ENCODE measurements around the gene ZSWIM6.
"Not testable (repeated sequence)": the region's sequence is repeated elsewhere in the genome, so short reads cannot be mapped to it uniquely, and the experiment has no call there.

Gene ZSWIM6

GRCh38 chr5:61409568-61409967 is 77.5 kb downstream of the ZSWIM6 start:
- no peak for DNase-seq

GRCh38 chr5:61410811-61411210 is 78.8 kb downstream of the ZSWIM6 start:
- no peak for DNase-seq

- no peak for DNase-seq
These were observed 80.3 kb downstream of the ZSWIM6 start for GRCh38 chr5:61412361-61412760.

- not testable (repeated sequence) for DNase-seq
These were observed 81.1 kb downstream of the ZSWIM6 start for GRCh38 chr5:61413205-61413604.

GRCh38 chr5:61414806-61415205 is 82.7 kb downstream of the ZSWIM6 start:
- DNase-seq, result no peak

- DNase-seq, result no peak
These were observed 84.0 kb downstream of the ZSWIM6 start for GRCh38 chr5:61416010-61416409.

GRCh38 chr5:61416420-61416819 is 84.4 kb downstream of the ZSWIM6 start:
- no peak for DNase-seq

- DNase-seq, result no peak
These were observed 85.3 kb downstream of the ZSWIM6 start for GRCh38 chr5:61417340-61417739.

GRCh38 chr5:61417851-61418250 is 85.8 kb downstream of the ZSWIM6 start:
- DNase-seq, result no peak

GRCh38 chr5:61419106-61419505 is 87.0 kb downstream of the ZSWIM6 start:
- DNase-seq, result no peak

- DNase-seq, result no peak
These were observed 88.0 kb downstream of the ZSWIM6 start for GRCh38 chr5:61420016-61420415.

- DNase-seq, result not testable (repeated sequence)
These were observed 89.2 kb downstream of the ZSWIM6 start for GRCh38 chr5:61421262-61421661.

GRCh38 chr5:61423487-61424145 is 91.6 kb downstream of the ZSWIM6 start:
- DNase-seq, result no peak

GRCh38 chr5:61425918-61426317 is 93.9 kb downstream of the ZSWIM6 start:
- no peak for DNase-seq

GRCh38 chr5:61429906-61430305 is 97.8 kb downstream of the ZSWIM6 start:
- DNase-seq, result no peak

- DNase-seq, result no peak
These were observed 100.0 kb downstream of the ZSWIM6 start for GRCh38 chr5:61431923-61432620.

GRCh38 chr5:61435368-61435767 is 103.3 kb downstream of the ZSWIM6 start:
- DNase-seq, result no peak

- DNase-seq, result no peak
These were observed 106.4 kb downstream of the ZSWIM6 start for GRCh38 chr5:61438298-61438970.

GRCh38 chr5:61440086-61440485 is 108.0 kb downstream of the ZSWIM6 start:
- no peak for DNase-seq

- DNase-seq, result no peak
These were observed 108.5 kb downstream of the ZSWIM6 start for GRCh38 chr5:61440596-61440995.

- DNase-seq, result no peak
These were observed 109.7 kb downstream of the ZSWIM6 start for GRCh38 chr5:61441742-61442141.

GRCh38 chr5:61447780-61448495 is 115.9 kb downstream of the ZSWIM6 start:
- DNase-seq, result no peak

GRCh38 chr5:61449804-61450492 is 117.9 kb downstream of the ZSWIM6 start:
- DNase-seq, result no peak

Measured in activated naive CD4-positive, alpha-beta T cell (primary cell).